ENCODE data around the gene LRRC18. TPM values are rescaled to one million over a fixed set of nuclear protein-coding genes. Genes with fewer than 3 reads are reported as not detected.
A peak's percentile ranks its signal among the peaks of the same experiment; 100 is the strongest.

The LRRC18 gene
- total RNA-seq, 1 experiment from 2014 or later, result not detected

DNA sequence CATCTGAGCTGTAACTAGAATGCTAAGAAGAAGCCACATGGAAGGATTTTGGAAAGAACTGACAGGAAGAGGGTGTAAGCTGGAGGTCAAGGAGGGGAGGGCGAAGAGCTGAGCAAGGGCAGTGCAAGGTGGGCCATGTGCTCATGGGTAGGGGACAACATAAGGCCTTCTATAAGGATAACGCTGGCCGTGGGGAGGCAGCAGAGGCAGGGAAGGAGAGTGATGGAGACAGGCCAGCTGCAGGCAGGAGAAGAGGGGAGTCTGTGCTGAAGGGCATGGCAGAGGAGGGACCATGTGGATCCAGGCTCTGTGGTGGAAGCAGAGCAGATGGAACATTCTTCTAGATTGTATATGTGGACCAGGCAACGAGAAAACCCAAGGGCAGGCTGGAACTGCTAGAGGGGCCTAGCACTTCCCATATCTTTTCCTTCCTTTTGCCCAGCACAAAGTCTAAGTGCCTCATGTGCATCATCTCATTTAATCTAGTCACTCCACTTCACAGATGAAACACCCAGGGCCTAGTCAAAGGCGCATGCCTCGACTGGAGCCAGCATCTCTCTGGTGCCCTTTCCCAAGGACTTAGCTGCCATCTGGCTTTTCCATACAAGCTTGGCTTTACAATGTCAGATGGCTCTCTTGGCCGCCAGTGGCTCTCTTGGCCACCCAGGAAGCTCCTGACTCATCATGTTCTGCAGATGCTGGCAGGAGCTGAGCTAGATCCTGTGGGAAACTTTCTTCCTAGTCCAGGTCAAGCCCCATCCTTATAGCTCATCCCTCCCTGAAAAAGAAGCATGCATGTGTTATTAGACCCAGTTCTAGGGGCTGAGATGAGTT, 6.6 kb downstream of the LRRC18 start:
- Mint-ChIP-seq H3K4me3 (ENCODE audit: unreplicated experiment) (no peak overlapping the region), H3K27ac (ENCODE audit: low read depth, unreplicated experiment) (no peak overlapping the region), H3K9me3 (ENCODE audit: unreplicated experiment) (no peaks in the 10 kb centered on the region), H3K4me1 (ENCODE audit: insufficient read depth, unreplicated experiment) (no peaks in the 10 kb centered on the region), H3K27me3 (ENCODE audit: insufficient read depth, unreplicated experiment) (peaks cover 23% of the 10 kb centered on the region), H3K36me3 (ENCODE audit: insufficient read depth, unreplicated experiment) (no peaks in the 10 kb centered on the region)
- ChIA-PET POLR2A (interaction anchor here (0.5 kb wide), 1 partner anchor 171 kb away, joined by 3 read pairs; no protein-coding TSS in a partner anchor), CTCF (interaction anchor here (0.7 to 1.0 kb wide), 3 partner anchors 13 to 615 kb away, joined by 4 to 5 read pairs (median 4); no protein-coding TSS in a partner anchor)
- peak; percentile 27 for DNase-seq (ENCODE audit: unreplicated experiment)
- no peak for TF ChIP-seq CTCF (IDR thresholded peaks at IDR 0.05; ENCODE audit: unreplicated experiment)
- BruUV-seq (replicated peaks), result no TSS peak
- intact Hi-C loops (cut with micrococcal nuclease), result no loop called here

DNA sequence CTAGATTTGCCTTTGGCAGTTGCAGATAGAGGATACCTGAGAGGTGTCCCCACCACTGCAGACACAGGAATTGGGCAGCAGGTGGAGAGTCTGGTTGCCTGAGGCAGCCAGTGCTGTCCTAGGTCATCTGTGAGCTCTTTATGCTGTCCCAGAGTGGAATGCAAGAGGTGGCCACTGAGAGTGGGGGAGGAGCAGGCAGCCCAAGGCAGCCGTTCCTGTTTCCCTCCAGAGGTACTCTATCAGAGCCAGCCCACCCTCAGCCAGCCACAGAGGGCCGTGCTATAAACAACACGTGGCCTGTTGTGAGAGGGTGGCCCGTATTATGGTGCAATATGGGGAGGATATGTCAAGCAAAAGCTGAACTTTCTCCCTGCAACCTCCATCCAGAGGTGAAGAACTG, 8.5 kb downstream of the LRRC18 start:
- CTCF ChIA-PET, result no interaction called here
- H3K27me3 Mint-ChIP-seq (ENCODE audit: insufficient read depth, unreplicated experiment), result peaks cover 26% of the 10 kb centered on the region

GRCh38 chr10:48929413-48929990, 10.1 kb downstream of the LRRC18 start:
- no TSS peak for BruUV-seq (replicated peaks)
- DNase-seq (ENCODE audit: unreplicated experiment), result no peak
- no peak overlapping the region for H3K27ac Mint-ChIP-seq (ENCODE audit: low read depth, unreplicated experiment)
- no peaks in the 10 kb centered on the region for H3K4me1 Mint-ChIP-seq (ENCODE audit: insufficient read depth, unreplicated experiment)
- intact Hi-C loops (cut with micrococcal nuclease), result no loop called here
- H3K27me3 Mint-ChIP-seq (ENCODE audit: insufficient read depth, unreplicated experiment), result peaks cover 35% of the 10 kb centered on the region
- no peak overlapping the region for H3K4me3 Mint-ChIP-seq (ENCODE audit: unreplicated experiment)
- no peaks in the 10 kb centered on the region for H3K9me3 Mint-ChIP-seq (ENCODE audit: unreplicated experiment)
- ChIA-PET CTCF (no interaction called here), POLR2A (no interaction called here)
- H3K36me3 Mint-ChIP-seq (ENCODE audit: insufficient read depth, unreplicated experiment), result no peaks in the 10 kb centered on the region
- TF ChIP-seq CTCF (IDR thresholded peaks at IDR 0.05; ENCODE audit: unreplicated experiment), result no peak

More for the DNA sequence above, 8.5 kb downstream of the LRRC18 start:
- Mint-ChIP-seq H3K36me3 (ENCODE audit: insufficient read depth, unreplicated experiment) (no peaks in the 10 kb centered on the region), H3K27ac (ENCODE audit: low read depth, unreplicated experiment) (no peak overlapping the region), H3K4me1 (ENCODE audit: insufficient read depth, unreplicated experiment) (no peaks in the 10 kb centered on the region), H3K9me3 (ENCODE audit: unreplicated experiment) (no peaks in the 10 kb centered on the region), H3K4me3 (ENCODE audit: unreplicated experiment) (no peak overlapping the region)
- DNase-seq (ENCODE audit: unreplicated experiment), result no peak
- no TSS peak for BruUV-seq (replicated peaks)
- intact Hi-C loops (cut with micrococcal nuclease), result no loop called here
- POLR2A ChIA-PET, result no interaction called here
- TF ChIP-seq CTCF (IDR thresholded peaks at IDR 0.05; ENCODE audit: unreplicated experiment), result no peak

DNA sequence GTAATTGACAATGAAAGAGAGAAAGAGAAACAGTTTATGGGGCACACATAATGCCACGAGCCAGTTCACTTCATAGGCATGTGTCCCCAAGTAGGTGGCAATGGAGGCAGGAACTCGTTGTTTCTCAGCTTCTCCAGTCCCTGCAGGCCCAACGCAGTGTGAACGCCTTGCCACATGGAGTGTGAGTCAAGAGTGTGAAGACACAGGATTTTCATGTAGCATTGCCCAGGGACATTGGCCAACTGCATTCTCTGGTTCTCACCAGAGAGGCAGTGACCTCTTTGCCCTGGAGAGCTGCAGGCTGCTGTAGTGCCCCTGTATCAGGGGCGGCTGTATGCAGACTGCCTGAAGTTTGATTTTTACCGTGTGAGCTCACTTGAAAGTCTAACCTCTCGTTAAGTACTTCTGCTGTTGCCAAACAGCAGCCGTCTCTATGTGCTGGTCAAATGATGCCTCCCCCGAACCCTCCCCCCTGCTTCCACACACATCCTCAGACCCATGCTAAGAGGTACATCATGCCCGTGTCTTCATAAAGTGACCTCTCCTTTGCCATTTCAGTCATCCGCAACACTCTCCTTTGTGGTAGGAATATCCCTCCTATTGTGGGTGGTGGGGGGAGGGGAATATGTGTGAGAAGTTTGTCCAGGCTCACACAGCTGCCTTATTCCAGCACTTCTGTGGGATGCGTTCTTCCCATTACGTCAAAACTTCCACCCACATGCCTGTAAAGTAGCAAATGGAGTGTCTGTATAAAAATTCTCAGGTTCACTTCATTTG, 12.7 kb downstream of the LRRC18 start:
- CTCF ChIA-PET, result no interaction called here
- no peak for DNase-seq (ENCODE audit: unreplicated experiment)
- no peak for TF ChIP-seq CTCF (IDR thresholded peaks at IDR 0.05; ENCODE audit: unreplicated experiment)
- POLR2A ChIA-PET, result no interaction called here
- H3K27ac Mint-ChIP-seq (ENCODE audit: low read depth, unreplicated experiment), result no peak overlapping the region
- no TSS peak for BruUV-seq (replicated peaks)
- H3K4me1 Mint-ChIP-seq (ENCODE audit: insufficient read depth, unreplicated experiment), result no peaks in the 10 kb centered on the region
- peaks cover 41% of the 10 kb centered on the region for H3K27me3 Mint-ChIP-seq (ENCODE audit: insufficient read depth, unreplicated experiment)
- intact Hi-C loops (cut with micrococcal nuclease), result no loop called here
- no peaks in the 10 kb centered on the region for H3K9me3 Mint-ChIP-seq (ENCODE audit: unreplicated experiment)
- H3K4me3 Mint-ChIP-seq (ENCODE audit: unreplicated experiment), result no peak overlapping the region
- no peaks in the 10 kb centered on the region for H3K36me3 Mint-ChIP-seq (ENCODE audit: insufficient read depth, unreplicated experiment)

Measured in MCF 10A (cell line).